ENCODE results near the gene PRSS1. TPM values are rescaled to one million over a fixed set of nuclear protein-coding genes. Genes with fewer than 3 reads are reported as not detected.
"Not testable (repeated sequence)": the region's sequence is repeated elsewhere in the genome, so short reads cannot be mapped to it uniquely, and the experiment has no call there.

The PRSS1 gene
- total and polyA plus RNA-seq, 2 of the 8 experiments (the other 6 are each of a cell fraction or from before 2014, with no cell fraction given), result 0.09 TPM; not detected in 1

GRCh38 chr7:142774826-142775225, 25.6 kb downstream of the PRSS1 start (continued):
- TF ChIP-seq RFX5 (IDR thresholded peaks at IDR 0.05; ENCODE audit: borderline replicate concordance, low read depth, low read length) (no peak), CTCF (IDR thresholded peaks at IDR 0.05; ENCODE audit: control extremely low read depth in 1 of 3, insufficient read depth in 1 of 3, low read depth in 1 of 3, low read length in 3 of 3) (no peak), KDM4A (IDR thresholded peaks at IDR 0.05; ENCODE audit: low read depth, low read length, severe bottlenecking) (no peak), YY1 (IDR thresholded peaks at IDR 0.05; ENCODE audit: low read depth, low read length) (no peak), TEAD4 (IDR thresholded peaks at IDR 0.05; ENCODE audit: low read depth, low read length) (no peak)

DNA sequence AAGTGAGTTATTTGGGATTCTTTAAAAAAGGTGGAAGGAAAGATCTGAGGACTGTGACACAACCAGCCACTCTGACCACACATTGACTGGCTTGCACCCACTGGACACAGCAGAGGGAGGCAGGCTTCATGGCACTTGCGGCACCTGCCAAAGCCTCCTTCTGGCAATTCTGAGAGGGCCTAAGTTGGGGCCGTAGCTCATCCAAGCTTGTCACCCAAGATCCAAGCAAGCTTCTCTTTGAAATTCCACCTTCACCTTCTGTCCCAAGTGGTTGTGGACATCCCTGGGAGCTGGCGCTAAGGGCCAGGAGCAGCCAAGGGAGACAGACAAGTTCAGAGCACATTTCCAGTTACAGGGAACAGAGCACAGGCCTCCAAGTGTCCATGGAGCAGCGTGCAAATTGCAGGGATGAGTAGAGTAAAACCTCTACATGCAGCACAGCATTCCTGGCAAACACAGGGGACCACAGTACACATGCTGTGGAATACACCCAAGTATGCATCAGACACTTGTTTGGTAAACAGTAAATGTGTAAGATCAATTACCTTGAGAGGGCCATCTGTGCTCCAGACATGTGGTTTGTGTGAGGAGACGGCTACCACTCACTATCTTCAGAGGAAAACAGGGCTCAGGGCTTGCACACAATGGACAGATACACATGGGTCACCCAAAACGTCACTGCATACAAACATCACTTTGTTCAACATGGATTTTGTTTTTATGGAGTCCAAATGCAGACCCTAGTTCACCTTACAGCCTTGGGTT, 26.3 kb downstream of the PRSS1 start:
- H3K18ac ChIP-seq (ENCODE audit: extremely low read depth, low read length); H2BK120ac ChIP-seq (replicated peaks; ENCODE audit: low read depth, low read length); DNase-seq (ENCODE audit: low read depth in 1 of 2, low spot score in 2 of 2); H4K20me1 ChIP-seq (replicated peaks in 1 of 2; ENCODE audit: control insufficient read depth in 1 of 2, insufficient read depth in 2 of 2, low read length in 2 of 2); H3K4me2 ChIP-seq (ENCODE audit: insufficient read depth in 1 of 2, low read depth in 2 of 2, low read length in 2 of 2); H3K23ac ChIP-seq (ENCODE audit: insufficient read length); H3K4me3 ChIP-seq (ENCODE audit: extremely low read depth in 1 of 4, insufficient read depth in 2 of 4, low read depth in 3 of 4, low read length in 4 of 4); H3K23me2 ChIP-seq (ENCODE audit: low read depth, low read length); H3K9me3 ChIP-seq (ENCODE audit: insufficient read depth in 2 of 2, low read depth in 1 of 2, low read length in 1 of 2); H2BK20ac ChIP-seq (ENCODE audit: low read length); H3K14ac ChIP-seq (ENCODE audit: insufficient read length); H4K5ac ChIP-seq (ENCODE audit: insufficient read length, low read depth, low read length); H2BK5ac ChIP-seq (ENCODE audit: low read depth, low read length); H3K79me1 ChIP-seq (ENCODE audit: low read depth, low read length); H3K4me1 ChIP-seq (replicated peaks in 1 of 4; ENCODE audit: control insufficient read depth in 3 of 4, insufficient read depth in 4 of 4, low read length in 3 of 4); H2AK5ac ChIP-seq (ENCODE audit: low read depth, low read length); H3K56ac ChIP-seq (replicated peaks; ENCODE audit: insufficient read length, low read depth, low read length); POLR2A ChIA-PET (ENCODE audit: partially characterized antibody); H3K27ac ChIP-seq (ENCODE audit: low read depth, low read length); H3K4ac ChIP-seq (replicated peaks; ENCODE audit: insufficient read length, low read depth, low read length); FAIRE-seq; H4K8ac ChIP-seq (ENCODE audit: extremely low read depth, insufficient read depth, low read length); H4K91ac ChIP-seq (replicated peaks; ENCODE audit: insufficient read length, low read length); H2AFZ ChIP-seq (ENCODE audit: low read length); H3K9ac ChIP-seq (replicated peaks in 1 of 4; ENCODE audit: extremely low read depth in 1 of 4, low read depth in 3 of 4, low read length in 3 of 4); H2BK12ac ChIP-seq (ENCODE audit: low read depth, low read length); H3K27me3 ChIP-seq (replicated peaks in 1 of 4; ENCODE audit: control insufficient read depth in 3 of 4, extremely low read depth in 1 of 4, insufficient read depth in 3 of 4, low read length in 3 of 4); H2BK15ac ChIP-seq (ENCODE audit: low read length); H3K36me3 ChIP-seq (ENCODE audit: control insufficient read depth in 2 of 4, insufficient read depth in 4 of 4, low read length in 3 of 4); H3K79me2 ChIP-seq (ENCODE audit: control insufficient read depth in 1 of 2, insufficient read depth in 2 of 2, low read length in 2 of 2): not testable (repeated sequence)
- CTCF ChIA-PET (ENCODE audit: partially characterized antibody), result interaction anchor here (0.6 to 12.5 kb wide), 10 partner anchors 7 to 452 kb away, joined by 4 to 179 read pairs (median 6); no protein-coding TSS in a partner anchor
- WGBS, 2 experiments (ENCODE audit: extremely low coverage in 1 of 2, insufficient coverage in 1 of 2, insufficient read length in 1 of 2, insufficient replicate concordance in 2 of 2, low coverage in 1 of 2, low lambda C conversion rate in 2 of 2, missing lambda C conversion rate in 1 of 2), result 71% methylated on average over 6 of the region's 6 CpGs; no CpG with 5 or more reads in 1 of the 2 experiments

Measured in H1 (cell line).